Central memory CD4-positive, alpha-beta T cell (primary cell): ENCODE data around the gene CACNA1D.
"Not testable (repeated sequence)": the region's sequence is repeated elsewhere in the genome, so short reads cannot be mapped to it uniquely, and the experiment has no call there.

ENCODE experiments used
- DNase-seq: peaks from one replicate; pipeline ENCODE4 v3.0.0; 2022
- total RNA-seq, 3 experiments: gene quantifications; one replicate each; lab custom pipeline; 2026; lab: John Stamatoyannopoulos, UW

The CACNA1D gene
- 0 to 0.05 (median 0.04) reads per million in 3 experiments for total RNA-seq

DNA sequence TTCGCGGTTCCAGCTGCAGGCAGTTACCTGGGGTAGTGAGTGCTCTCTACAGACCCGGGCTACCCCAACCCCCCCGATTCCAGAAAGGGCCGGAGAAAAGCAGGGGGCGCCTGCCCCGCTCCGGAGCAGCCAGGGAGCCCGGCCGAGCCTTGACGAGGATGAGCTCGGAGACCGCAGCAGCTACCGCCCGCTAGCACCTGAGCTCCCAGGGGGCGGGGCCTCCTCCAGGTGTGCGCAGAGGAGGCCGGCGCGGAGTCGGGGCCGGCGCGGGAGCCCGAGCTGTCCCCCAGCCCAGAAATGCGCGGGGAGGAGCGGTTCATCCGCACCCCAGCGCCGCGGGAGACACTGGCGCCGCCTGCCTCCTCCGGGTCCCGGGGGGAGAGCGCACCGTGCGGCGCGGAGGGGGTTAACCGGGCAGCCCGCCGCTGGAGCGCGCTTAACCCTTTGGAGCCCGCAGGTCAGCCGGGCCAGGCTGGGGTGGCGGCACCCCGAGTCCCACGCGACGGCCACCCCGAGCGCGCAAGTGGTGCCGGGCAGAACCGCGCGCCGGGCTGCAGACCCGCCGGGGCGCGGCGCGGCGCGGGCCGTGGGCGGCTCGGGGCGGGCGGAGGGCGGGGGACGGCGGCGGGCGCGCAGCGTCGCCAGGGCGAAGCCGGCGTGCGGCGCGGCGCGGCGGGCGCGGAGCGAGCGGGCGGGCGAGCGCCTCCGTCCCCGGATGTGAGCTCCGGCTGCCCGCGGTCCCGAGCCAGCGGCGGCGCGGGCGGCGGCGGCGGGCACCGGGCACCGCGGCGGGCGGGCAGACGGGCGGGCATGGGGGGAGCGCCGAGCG is at the start of gene CACNA1D:
CACNA1D (plus strand) TSS at position 649 of the 829 bp plus-strand sequence. CDS start 556 bp downstream, outside the sequence.
- DNase-seq = no peak

DNA sequence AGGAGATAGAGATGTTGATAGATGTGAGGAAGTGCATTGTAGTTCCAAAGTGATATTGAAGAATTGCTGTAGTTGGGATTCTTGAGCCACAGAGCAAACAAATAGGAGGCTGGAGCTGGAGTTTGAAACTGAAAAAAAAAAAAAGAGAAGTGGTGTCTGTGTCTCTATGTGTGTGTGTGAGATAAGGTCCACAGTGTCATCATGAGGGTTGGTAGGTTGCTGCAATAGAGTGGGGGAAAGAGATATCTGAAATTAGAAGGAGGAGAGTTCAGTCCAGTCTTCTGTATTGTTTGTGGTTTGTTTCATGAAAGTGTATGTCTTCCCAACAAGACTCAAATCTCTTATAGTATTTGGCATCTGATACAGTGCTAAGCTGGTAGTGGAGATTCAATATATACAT is 37.3 kb upstream of the CACNA1D start:
- no peak for DNase-seq

DNA sequence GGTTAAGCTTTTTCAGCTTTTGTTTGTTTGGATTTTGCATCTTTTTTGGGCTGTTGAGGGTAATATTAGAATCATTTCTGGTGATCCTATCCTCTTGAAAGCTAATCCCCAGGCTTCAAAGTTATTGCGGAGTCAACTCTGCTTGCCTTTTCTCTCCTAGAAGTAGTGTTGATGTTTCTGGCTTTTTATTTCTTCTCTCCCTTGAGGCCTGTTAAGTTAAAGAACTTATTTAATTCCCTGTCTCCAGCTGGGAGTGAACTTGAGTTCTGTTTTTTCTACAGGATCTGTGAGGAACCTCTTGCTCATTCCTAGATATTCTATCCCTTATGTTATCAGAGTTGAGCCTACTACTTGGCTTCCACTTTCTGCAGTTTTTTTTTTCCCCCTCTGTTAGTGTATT is 34.1 kb upstream of the CACNA1D start:
- DNase-seq = no peak

GRCh38 chr3:53464424-53464823 is 30.0 kb upstream of the CACNA1D start:
- no peak for DNase-seq

DNA sequence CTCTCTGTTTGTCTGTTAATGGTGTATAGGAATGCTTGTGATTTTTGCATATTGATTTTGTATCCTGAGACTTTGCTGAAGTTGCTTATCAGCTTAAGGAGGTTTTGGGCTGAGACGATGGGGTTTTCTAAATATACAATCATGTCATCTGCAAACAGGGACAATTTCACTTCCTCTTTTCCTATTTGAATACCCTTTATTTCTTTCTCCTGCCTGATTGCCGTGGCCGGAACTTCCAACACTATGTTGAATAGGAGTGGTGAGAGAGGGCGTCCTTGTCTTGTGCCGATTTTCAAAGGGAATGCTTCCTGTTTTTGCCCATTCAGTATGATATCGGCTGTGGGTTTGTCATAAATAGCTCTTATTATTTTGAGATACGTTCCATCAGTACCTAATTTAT is 24.7 kb upstream of the CACNA1D start:
- DNase-seq = not testable (repeated sequence)

DNA sequence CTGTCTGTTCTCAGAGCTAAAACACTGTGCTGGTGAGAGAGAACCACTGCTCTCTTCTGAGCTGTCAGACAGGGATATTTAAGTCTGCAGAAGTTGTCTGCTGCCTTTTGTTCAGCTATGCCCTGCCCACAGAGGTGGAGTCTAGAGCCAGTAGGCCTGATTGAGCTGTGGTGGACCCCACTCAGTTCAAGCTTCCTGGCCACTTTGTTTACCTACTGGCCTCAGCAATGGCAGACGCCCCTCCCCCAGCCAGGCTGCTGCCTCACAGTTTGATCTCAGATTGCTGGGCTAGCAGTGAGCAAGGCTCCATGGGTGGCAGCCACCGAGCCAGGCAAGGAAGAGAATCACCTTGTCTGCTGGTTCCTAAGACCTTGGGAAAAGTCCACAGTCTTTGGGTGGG is 21.0 kb upstream of the CACNA1D start:
- DNase-seq = no peak

- not testable (repeated sequence) for DNase-seq
These were observed 18.0 kb upstream of the CACNA1D start for GRCh38 chr3:53476372-53476771.

DNA sequence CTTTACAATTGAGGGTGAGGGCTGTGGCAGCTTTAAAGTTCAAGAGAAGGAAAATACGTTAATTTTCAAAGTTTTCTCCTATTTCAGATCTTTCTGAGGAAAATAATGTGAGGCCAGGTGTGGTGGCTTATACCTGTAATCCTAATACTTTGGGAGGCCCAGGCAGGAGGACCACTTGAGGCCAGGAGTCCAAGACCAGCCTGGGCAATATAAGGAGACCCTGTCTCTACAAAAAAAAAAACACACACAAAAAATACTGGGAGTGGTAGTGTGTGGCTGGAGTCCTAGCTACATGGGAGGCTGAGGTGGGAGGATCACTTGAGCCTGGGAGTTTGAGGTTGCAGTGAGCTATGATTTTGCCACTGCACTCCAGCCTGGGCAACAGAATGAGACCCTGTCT is 16.7 kb upstream of the CACNA1D start:
- DNase-seq = not testable (repeated sequence)

- no peak for DNase-seq
These were observed 16.1 kb upstream of the CACNA1D start for GRCh38 chr3:53478166-53478830.

- no peak for DNase-seq
These were observed 15.3 kb upstream of the CACNA1D start for GRCh38 chr3:53478921-53479664.

DNA sequence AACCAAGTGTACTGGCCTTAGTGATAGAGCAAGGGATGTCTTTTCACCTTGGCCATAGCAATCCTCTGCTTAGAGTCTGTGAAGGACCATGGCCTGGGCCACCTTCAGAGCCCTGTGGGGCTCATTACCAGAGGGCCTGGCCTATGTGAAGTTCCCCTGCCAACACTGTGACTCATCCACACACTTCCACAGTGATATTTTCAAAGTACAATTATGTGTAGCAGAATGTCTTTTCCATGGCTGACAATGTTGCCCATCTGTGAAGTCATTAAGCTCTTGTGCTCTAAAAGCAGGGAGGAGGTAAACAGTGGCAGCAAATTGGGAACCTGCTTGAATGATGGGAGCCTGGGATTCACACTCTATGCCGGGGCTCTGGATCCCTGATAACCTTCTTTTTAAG is 12.2 kb upstream of the CACNA1D start:
- no peak for DNase-seq

DNA sequence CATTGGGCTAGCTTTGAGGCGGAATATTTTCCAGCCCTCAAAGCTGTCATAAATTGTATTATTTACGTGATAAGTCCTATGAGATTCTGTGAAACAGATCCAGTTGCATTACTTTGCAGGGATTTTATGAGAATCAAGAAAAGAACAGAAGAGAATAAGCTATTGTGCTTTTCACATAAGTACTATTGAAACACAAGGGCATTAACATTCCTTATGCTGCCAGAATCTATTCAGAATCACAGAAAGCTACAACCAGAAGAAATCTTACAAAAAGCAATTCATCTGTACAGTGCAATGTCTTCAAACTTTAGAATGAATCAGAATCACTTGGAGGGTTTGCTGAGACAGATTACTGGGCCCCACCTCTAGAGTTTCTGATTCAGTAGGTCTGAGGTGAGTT is 10.6 kb upstream of the CACNA1D start:
- no peak for DNase-seq

GRCh38 chr3:53484984-53485383 is 9.4 kb upstream of the CACNA1D start:
- DNase-seq = no peak

DNA sequence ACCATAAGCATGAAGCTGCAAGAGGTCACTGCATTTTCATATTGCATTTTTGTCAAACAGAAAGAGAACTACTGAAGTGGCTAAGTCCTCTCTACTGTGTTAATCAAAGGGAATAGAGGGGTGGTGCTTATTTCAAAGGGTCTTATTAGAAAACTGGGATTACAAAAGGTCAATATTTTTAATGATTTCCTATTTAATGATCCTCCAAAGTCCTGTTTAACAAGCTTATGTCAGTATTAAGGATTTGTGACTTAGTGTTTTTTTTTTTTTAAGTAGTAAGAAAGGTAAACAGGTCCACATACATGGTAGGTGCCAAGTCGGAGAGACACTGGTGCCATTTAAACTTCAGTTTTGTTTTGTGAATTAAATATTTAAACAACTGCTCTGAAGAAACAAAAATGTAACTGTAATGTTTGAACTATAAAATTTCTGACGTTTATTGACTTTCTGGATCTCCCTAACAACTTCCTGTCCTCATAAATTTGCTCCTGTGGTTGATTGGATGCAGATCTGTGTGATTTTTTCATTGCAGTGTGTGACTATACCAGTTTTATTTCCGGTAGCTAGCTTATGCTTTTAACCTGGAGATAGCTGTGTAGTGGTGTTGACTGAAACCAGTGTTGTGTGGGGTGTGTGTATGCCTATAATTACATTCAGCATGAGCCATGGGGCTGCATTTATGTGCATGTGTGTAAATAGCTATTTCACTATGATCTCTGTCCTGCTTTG is 8.6 kb upstream of the CACNA1D start:
- no peak for DNase-seq

GRCh38 chr3:53486961-53487654 is 7.3 kb upstream of the CACNA1D start:
- DNase-seq = no peak

DNA sequence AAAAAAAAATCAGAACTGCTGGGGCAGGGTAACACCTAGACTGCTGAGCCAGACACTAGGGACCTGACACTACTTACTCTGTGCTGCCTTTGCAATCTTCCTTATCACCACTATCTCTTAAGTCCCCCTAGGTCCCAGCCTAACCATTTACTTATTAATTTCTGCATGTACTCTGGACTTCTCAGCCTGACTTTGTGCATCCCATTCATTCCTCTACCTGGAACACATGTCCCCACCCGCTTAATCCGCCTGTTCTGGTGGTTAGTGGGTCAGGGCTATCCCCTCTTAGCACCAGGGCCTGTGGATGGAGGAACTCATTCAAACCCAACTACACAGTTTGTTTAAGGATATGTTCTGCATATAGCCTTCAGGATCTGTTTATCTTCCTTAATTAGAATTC is 5.0 kb upstream of the CACNA1D start:
- no peak for DNase-seq

GRCh38 chr3:53489787-53490458 is 4.5 kb upstream of the CACNA1D start:
- DNase-seq = no peak

DNA sequence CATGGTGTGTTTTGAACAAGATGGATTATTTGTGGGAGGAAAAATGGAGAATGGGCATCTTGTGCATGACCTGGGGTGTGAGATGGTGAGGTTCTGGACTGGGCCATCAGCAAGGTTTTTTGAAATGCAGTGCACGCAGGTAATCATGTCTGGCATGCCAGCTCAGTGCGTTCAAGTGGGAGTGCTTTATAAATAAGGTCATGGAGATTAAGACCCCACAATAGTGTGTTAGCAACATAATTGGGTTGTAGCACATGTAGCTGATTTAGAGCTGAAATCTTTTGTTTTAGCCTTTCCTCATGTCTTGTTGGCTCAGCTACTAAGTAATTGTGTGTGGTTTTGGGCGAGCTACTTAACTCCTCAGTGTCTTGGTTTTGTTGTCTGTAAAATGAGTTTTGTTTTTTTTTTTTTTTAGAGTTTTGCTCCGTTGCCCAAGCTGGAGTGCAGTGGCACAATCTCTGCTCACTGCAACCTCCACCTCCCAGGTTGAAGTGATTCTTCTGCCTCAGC is 3.9 kb upstream of the CACNA1D start:
- no peak for DNase-seq

- DNase-seq = no peak
These were observed 3.1 kb upstream of the CACNA1D start for GRCh38 chr3:53491276-53491675.

GRCh38 chr3:53493595-53493962 is 832 bp upstream of the CACNA1D start:
- no peak for DNase-seq

DNA sequence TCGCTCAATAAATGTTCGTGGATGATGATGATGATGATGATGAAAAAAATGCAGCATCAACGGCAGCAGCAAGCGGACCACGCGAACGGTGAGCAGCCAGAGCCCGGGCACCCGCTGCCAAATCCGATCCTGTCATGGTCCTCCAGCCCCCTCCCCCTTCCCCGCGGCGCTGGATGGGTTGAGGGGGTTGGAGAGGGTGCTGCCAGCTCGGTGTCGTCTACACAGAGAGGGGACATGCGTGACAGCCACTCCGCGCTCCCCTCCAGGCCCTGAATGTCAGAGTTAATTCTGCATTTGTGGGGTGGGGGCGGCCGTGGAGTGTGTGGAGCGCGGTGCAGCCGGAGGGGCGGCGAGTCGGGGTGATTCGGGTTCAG is 722 bp downstream of the CACNA1D start:
- DNase-seq = no peak
